ENCODE data around the gene MAP3K1. TPM values are rescaled to one million over a fixed set of nuclear protein-coding genes. Genes with fewer than 3 reads are reported as not detected.
A peak's percentile ranks its signal among the peaks of the same experiment; 100 is the strongest.

Gene MAP3K1
- total and polyA plus RNA-seq, 7 donors = 3.0 to 12.5 (median 8.4) TPM

- intact Hi-C loops (cut with DNase I) = no loop called here
- WGBS, 2 donors = 68% methylated on average over 4 of the region's 4 CpGs
- H3K4me3 ChIP-seq = no peak overlapping the region
- no peak overlapping the region for H3K27ac ChIP-seq
- H3K36me3 ChIP-seq = no peaks in the 10 kb centered on the region
- peaks cover 0 to 46% (median 15%) of the 10 kb centered on the region in 4 donors for H3K4me1 ChIP-seq
- no peaks in the 10 kb centered on the region for H3K27me3 ChIP-seq
- peaks cover 0 to 3% (median 0%) of the 10 kb centered on the region in 4 donors for H3K9me3 ChIP-seq
- TF ChIP-seq POLR2AphosphoS5 (IDR thresholded peaks at IDR 0.05) = no peak
- no peak for TF ChIP-seq POLR2A (IDR thresholded peaks at IDR 0.05)
- TF ChIP-seq EP300 (IDR thresholded peaks at IDR 0.05) = no peak
- TF ChIP-seq, protein P1, sequence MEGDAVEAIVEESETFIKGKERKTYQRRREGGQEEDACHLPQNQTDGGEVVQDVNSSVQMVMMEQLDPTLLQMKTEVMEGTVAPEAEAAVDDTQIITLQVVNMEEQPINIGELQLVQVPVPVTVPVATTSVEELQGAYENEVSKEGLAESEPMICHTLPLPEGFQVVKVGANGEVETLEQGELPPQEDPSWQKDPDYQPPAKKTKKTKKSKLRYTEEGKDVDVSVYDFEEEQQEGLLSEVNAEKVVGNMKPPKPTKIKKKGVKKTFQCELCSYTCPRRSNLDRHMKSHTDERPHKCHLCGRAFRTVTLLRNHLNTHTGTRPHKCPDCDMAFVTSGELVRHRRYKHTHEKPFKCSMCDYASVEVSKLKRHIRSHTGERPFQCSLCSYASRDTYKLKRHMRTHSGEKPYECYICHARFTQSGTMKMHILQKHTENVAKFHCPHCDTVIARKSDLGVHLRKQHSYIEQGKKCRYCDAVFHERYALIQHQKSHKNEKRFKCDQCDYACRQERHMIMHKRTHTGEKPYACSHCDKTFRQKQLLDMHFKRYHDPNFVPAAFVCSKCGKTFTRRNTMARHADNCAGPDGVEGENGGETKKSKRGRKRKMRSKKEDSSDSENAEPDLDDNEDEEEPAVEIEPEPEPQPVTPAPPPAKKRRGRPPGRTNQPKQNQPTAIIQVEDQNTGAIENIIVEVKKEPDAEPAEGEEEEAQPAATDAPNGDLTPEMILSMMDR (IDR thresholded peaks at IDR 0.05) = no peak
- no peak for DNase-seq
These were observed 18.0 kb downstream of the MAP3K1 start for GRCh38 chr5:56833325-56833724.

DNA sequence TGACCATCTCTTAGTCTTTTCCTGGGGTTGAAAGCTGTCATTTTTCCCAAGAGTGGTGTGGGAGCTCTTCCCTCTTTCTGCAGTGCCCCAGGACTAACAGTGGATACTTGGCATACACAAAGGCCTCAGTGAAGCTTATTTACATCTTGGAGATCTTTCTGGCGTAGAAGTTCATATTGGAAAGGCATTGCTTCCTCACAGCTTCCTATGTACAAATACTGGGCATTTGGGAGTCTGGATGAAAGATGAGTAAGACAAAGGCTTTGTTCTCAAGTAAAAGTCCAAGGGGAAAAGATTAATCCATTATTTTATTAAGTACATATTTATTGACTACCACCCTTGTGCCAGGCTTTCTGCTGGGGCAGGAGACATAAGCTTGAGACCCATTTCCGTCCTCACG lies 22.0 kb downstream of the MAP3K1 start:
- no peaks in the 10 kb centered on the region for H3K27me3 ChIP-seq
- no peak for TF ChIP-seq EP300 (IDR thresholded peaks at IDR 0.05)
- TF ChIP-seq POLR2A (IDR thresholded peaks at IDR 0.05) = no peak
- TF ChIP-seq POLR2AphosphoS5 (IDR thresholded peaks at IDR 0.05) = no peak
- no peaks in the 10 kb centered on the region for H3K36me3 ChIP-seq
- H3K4me1 ChIP-seq = peaks cover 0 to 34% (median 12%) of the 10 kb centered on the region in 4 donors
- no peaks in the 10 kb centered on the region for H3K9me3 ChIP-seq
- intact Hi-C loops (cut with DNase I) = no loop called here
- H3K27ac ChIP-seq = peak overlapping the region in 1 of 4 donors; percentile 18
- 87 to 89% methylated on average over 3 of the region's 3 CpGs for WGBS, 2 donors
- H3K4me3 ChIP-seq = no peak overlapping the region
- DNase-seq = no peak

- Histone ChIP-seq H3K4me1 (peaks cover 0 to 32% (median 12%) of the 10 kb centered on the region in 4 donors), H3K36me3 (no peaks in the 10 kb centered on the region), H3K27me3 (no peaks in the 10 kb centered on the region), H3K9me3 (no peaks in the 10 kb centered on the region), H3K4me3 (no peak overlapping the region), H3K27ac (peak overlapping the region in 3 of 4 donors; percentile 15 to 46 (median 18))
- WGBS, 2 donors = 69 to 86% methylated on average over 1 of the region's 1 CpG
- intact Hi-C loops (cut with DNase I) = loop anchor here (1.0 to 2.0 kb wide), 2 partner anchors 568 to 901 kb away; no protein-coding TSS in a partner anchor
- TF ChIP-seq, protein P1 (IDR thresholded peaks at IDR 0.05) = no peak
- TF ChIP-seq POLR2A (IDR thresholded peaks at IDR 0.05) (no peak), POLR2AphosphoS5 (IDR thresholded peaks at IDR 0.05) (no peak), EP300 (IDR thresholded peaks at IDR 0.05) (no peak)
- DNase-seq = no peak
These were observed 22.6 kb downstream of the MAP3K1 start for GRCh38 chr5:56837956-56838355.

DNA sequence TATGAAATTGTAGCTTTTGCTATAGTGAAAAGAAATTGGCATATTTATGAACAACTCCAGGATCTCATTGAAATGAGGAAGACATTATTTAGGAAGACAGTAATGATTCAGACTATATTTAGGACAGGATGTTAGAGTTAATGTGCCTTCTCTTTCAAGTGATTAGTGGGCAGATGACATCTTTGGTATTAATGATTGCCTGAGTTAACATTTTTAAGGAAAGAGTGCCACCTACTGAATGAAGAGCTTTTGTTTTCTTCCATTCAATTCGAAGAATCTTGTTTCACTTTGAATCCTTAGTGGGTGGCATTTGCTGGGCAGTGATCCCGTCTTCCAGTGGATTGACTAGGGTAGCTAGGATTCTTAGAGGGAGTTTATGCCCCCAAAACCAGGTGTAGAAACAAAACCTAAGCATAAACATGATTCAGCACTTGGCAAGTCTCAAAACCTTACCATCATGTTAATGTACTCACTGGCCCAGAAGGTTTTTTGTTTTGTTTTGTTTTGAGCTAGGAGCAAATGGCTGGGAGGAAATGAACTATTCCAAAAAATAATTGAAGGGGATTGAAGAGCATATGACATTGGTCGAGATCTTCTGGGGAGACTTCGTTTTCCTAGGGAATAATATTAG lies 23.2 kb downstream of the MAP3K1 start:
- TF ChIP-seq POLR2A (IDR thresholded peaks at IDR 0.05) = no peak
- TF ChIP-seq, protein P1 (IDR thresholded peaks at IDR 0.05) = peak; percentile 40 to 57 (median 46)
- TF ChIP-seq POLR2AphosphoS5 (IDR thresholded peaks at IDR 0.05) = peak in 1 of 4 donors; percentile 24
- no peak for TF ChIP-seq EP300 (IDR thresholded peaks at IDR 0.05)
- 33 to 35% methylated on average over 4 of the region's 4 CpGs for WGBS, 2 donors
- H3K4me3 ChIP-seq = peak overlapping the region in 2 of 4 donors; percentile 14 to 20
- no peaks in the 10 kb centered on the region for H3K9me3 ChIP-seq
- peak overlapping the region in 3 of 4 donors; percentile 46 to 61 (median 60) for H3K27ac ChIP-seq
- H3K27me3 ChIP-seq = no peaks in the 10 kb centered on the region
- no peaks in the 10 kb centered on the region for H3K36me3 ChIP-seq
- intact Hi-C loops (cut with DNase I) = loop anchor here (1.0 to 2.0 kb wide), 2 partner anchors 568 to 902 kb away; no protein-coding TSS in a partner anchor
- H3K4me1 ChIP-seq = peaks cover 0 to 28% (median 9%) of the 10 kb centered on the region in 4 donors
- no peak for DNase-seq

- Histone ChIP-seq H3K27me3 (no peaks in the 10 kb centered on the region), H3K9me3 (no peaks in the 10 kb centered on the region), H3K4me1 (peaks cover 0 to 24% (median 8%) of the 10 kb centered on the region in 4 donors), H3K36me3 (no peaks in the 10 kb centered on the region), H3K4me3 (no peak overlapping the region), H3K27ac (peak overlapping the region in 3 of 4 donors; percentile 46 to 61 (median 60))
- no peak for DNase-seq
- intact Hi-C loops (cut with DNase I) = loop anchor here (2.0 kb wide), 1 partner anchor 902 kb away; no protein-coding TSS in a partner anchor
- TF ChIP-seq EP300 (IDR thresholded peaks at IDR 0.05) (no peak), POLR2AphosphoS5 (IDR thresholded peaks at IDR 0.05) (no peak), POLR2A (IDR thresholded peaks at IDR 0.05) (no peak)
- TF ChIP-seq, protein P1 (IDR thresholded peaks at IDR 0.05) = no peak
- WGBS, 2 donors = 89 to 91% methylated on average over 4 of the region's 4 CpGs
These were observed 23.7 kb downstream of the MAP3K1 start for GRCh38 chr5:56839062-56839461.
